T-helper 9 cell (primary cell): Measurements from ENCODE around the gene NDUFB7.
A peak's percentile ranks its signal among the peaks of the same experiment; 100 is the strongest.
"Not testable (repeated sequence)": the region's sequence is repeated elsewhere in the genome, so short reads cannot be mapped to it uniquely, and the experiment has no call there.

ENCODE experiments used
- DNase-seq: peaks from one replicate; pipeline ENCODE4 v3.0.0-alpha.2; 2020
- total RNA-seq, 2 donors: gene quantifications; one replicate each; lab custom pipeline; 2026; lab: John Stamatoyannopoulos, UW

NDUFB7 gene
- total RNA-seq, result 18.1 to 40.2 reads per million in 2 donors

GRCh38 chr19:14571695-14572490 lies at the start of gene NDUFB7:
NDUFB7 (minus strand) TSS chr19:14572066; CDS start chr19:14572000, 66 bp downstream.
- peak; percentile 82 for DNase-seq

DNA sequence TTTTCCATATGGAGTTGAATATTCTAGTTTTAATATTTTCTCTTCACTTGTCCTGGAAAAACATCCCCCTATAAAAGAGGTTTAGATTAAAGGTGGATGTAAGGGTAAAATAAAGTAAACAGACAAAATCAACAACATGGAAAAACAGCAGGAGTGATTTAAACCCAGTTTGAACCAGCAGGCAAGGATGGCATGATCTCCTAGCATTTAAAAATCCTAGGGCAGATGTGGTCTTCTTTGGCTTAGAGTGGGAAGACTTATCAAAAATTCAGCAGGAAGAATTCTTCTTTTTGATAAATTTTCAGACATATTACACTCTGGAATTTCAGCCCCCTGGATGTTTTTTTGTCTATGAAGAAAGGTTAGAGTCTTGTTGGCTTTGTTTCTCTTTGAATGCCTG lies 47.5 kb upstream of the NDUFB7 start:
- DNase-seq, result no peak

DNA sequence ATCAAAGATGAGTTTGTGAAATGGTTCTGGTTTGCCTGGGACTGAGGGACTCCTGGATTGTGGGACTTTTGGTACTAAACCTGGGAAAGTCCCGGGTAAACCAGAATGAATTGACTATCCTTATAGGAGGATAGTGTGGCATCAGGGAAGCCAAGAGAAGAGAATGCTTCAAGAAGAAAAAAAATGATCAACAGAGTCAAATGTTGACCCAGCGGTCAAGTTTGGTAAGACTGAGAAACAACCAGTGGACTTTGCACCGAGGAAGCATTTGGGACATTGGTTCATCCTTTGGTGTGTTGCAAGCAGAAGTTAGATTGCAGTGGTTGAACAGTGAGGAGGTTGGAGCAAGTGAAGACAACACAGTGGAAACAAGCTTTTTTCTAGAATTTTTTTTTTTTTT lies 44.5 kb upstream of the NDUFB7 start:
- DNase-seq, result no peak

DNA sequence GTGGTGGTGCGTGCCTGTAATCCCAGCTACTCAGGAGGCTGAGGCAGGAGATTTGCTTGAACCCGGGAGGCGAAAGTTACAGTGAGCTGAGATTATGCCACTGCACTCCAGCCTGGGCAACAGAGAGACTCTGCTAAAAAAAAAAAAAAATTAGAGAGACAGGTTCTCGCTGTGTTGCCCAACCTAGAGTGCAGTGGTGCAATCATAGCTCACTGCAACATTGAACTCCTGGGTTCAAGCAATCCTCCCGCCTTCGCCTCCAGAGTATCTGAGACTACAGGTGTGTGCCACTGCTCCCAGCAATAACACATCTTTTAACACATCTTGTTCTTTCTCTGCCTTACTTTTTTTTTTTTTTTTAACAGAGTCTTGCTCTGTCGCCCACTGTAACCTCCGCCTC lies 43.8 kb upstream of the NDUFB7 start:
- no peak for DNase-seq

DNA sequence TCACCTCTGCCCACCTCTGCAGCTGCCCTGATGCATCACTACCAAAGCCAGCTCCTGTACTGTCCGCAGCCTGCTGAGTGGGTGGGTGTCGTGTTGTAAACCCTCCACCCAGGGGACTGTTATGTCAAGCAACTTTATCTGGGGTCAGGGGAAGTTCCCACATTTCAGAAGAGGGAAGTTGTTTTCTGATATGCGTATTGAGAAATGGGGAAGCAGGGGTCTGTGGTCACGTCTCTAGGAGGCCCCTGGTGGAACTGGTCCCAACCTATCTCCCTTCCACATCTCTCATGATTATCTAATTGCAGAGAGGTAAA lies 42.2 kb upstream of the NDUFB7 start:
- DNase-seq, result no peak

GRCh38 chr19:14613399-14614098 lies 41.7 kb upstream of the NDUFB7 start:
- DNase-seq, result not testable (repeated sequence)

DNA sequence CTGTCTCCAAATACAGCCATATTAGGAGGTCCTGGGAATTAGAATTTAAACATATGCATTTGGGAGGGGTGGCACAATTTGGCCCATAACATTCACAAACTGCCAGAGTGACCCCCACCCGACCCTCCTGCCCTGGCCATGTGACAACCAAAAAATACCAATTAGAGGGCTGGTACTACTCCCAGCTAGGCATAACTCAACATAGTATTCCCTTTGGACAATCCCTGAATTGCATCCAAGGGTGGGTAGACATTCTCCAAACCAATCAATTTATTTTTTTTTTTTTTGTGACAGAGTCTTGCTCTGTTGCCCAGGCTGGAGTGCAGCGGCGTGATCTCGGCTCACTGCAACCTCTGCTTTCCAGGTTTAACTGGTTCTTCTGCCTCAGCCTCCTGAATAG lies 40.8 kb upstream of the NDUFB7 start:
- DNase-seq, result no peak

- DNase-seq, result not testable (repeated sequence)
Measured at GRCh38 chr19:14612242-14612641, 40.4 kb upstream of the NDUFB7 start.

GRCh38 chr19:14611051-14611450 lies 39.2 kb upstream of the NDUFB7 start:
- DNase-seq, result no peak

GRCh38 chr19:14606627-14607026 lies 34.8 kb upstream of the NDUFB7 start:
- DNase-seq, result no peak

DNA sequence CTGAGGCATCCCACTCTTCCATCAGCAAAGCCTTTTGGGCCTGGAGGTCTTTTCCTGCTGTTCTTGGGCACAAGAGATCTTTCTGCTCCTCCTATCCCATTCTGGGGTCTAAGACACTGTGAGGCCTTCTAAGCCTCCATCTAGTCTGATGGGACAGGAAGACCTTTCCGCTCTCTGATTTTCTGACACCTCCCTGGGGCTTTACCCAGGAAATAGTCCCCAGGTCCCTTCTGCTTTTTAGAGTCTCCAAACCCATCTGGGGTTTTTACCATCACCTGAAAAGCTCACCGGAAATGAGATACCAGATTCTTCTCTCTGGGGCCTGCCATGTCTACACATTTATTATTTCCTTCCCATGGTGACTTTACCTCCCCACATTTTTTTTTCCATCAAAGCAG lies 32.1 kb upstream of the NDUFB7 start:
- no peak for DNase-seq

DNA sequence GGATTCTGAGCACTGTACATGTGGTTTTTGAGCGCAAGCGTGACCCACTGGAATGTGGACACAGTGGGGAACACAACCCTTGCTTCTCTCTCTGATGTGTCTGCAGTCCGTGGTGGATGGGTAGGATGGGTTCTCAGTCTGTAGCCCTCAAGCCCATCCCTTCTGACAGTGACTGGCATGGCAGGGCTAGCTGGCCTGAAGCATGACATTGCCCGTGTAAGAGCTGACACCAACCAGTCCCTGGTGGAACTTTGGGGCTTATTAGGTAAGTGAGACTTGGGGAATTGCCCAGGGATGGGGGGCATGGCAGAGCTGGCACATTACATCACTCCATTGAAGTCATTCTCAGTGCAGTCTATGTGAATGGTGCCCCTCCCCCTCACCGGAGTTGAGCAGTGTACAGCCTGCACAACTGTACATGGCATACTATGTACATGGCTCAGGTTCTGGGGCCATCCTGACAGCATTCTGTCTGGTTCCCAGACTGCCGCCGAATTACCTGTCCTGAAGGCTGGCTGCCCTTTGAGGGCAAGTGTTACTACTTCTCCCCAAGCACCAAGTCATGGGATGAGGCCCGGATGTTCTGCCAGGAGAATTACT lies 27.8 kb upstream of the NDUFB7 start:
- DNase-seq, result no peak

DNA sequence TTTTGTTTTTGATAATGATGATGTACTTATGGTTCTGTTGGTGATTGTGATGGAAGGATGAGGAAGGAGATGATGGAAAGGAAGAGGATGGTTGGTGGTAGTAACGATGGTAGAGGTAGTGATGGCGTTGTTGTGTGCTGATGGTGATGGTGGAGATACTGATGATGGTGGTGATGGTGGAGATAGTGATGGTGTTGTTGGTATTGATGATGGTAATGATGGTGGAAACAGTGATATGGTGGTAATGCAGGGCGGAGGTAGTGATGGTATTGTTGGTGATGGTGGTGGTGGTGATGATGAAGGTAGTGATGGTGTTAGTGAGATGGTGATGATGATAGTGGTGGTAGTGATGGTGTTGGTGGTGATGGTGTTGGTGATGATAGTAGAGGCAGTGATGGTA lies 23.7 kb upstream of the NDUFB7 start:
- no peak for DNase-seq

GRCh38 chr19:14589433-14589832 lies 17.6 kb upstream of the NDUFB7 start:
- not testable (repeated sequence) for DNase-seq

- not testable (repeated sequence) for DNase-seq
Measured at GRCh38 chr19:14585187-14585586, 13.3 kb upstream of the NDUFB7 start.

DNA sequence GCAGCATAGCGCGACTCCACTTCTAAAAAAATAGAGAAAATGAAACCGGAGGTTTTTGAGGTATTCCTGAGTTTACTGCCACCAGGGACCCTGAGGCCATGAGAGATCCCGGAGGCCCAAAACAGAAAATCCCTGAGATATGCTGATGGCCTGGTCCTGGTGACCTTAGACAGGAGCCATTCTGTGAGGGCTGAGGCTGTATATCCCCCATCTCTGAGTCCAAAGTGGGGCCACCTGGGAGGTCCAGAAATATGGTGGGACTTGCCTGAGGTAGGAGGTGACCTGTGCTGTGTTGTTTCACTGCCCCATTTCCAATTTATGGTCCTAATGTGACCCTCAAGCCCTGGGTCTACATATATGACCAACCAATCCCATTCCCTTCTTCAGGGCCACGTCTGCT lies 12.5 kb upstream of the NDUFB7 start:
- DNase-seq, result not testable (repeated sequence)

- DNase-seq, result no peak
Measured at GRCh38 chr19:14582894-14583340, 11.1 kb upstream of the NDUFB7 start, which contains the start of gene CLEC17A. CLEC17A (plus strand) TSS chr19:14583084; CDS start chr19:14583161, 77 bp downstream.

GRCh38 chr19:14580623-14581237 lies 8.9 kb upstream of the NDUFB7 start:
- no peak for DNase-seq

DNA sequence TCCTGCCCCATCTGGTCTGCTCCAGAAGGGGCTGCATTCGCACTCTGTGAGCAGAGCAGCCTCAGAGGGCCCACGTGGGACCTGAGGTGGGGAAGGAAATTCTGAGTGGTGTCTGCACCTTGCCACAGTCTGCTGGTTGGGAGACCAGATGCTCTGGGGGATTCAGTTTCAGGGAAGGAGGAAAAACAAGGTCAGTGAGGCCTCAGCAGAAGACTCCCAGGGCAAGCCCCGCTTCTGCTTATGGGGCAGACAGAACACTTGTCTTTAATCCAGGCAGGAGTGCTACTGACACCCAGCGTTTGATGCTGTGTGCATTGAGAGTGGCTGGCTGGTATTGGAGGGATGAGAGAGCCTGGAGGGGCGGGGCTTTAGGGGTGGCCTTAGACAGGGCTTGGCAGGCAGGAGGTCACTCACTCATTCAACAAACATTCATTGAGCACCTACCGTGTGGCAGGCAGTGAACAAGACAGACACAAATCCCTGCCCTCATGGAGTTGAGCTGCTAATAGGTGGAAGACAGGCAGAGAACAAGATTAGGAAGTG lies 6.1 kb upstream of the NDUFB7 start:
- DNase-seq, result no peak

GRCh38 chr19:14577264-14577663 lies 5.4 kb upstream of the NDUFB7 start:
- no peak for DNase-seq

DNA sequence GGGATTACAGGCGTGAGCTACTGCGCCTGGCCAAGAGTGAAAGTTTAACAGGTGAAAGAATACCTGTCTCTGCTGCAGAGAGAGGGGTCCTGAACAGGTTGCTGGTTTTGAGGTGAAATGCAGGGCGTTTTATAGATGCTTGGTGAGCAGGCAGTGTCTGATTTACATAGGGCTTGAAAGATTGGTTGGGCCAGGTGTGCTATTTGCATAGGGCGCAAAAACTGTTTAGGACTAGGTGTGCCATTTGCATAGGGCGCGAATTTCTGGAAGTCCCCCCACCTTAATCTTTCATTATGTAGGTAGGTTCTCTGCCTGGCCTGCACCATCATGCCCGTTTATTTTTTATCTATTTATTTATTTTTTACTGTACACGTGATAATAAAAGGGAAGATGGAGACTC lies 4.5 kb upstream of the NDUFB7 start:
- no peak for DNase-seq

DNA sequence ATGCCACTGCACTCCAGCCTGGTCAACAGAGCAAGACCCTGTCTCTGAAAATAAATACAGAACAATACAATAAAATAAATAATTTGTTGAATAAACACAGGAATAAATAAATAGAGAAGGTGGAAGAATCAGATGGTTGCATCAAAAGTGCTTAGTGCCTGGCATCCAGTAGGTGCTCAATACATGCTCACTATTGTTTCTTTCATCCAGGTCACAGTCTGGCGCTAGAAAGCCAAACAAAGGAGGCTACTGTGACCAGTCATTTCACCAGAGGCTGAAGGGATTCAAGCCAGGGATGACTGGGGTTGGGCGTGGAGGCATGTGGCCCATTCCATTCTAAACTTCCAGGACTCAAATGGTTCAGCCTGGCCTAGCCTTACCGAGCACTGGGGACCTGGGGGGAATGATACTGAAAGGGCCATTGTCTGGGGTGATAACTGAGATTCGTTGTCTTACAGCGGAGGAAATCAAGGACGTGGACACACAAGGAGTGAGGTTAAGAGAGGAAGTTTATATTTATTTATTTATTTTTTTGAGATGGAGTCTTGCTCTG lies 3.6 kb upstream of the NDUFB7 start:
- no peak for DNase-seq
